CD14-positive monocyte (primary cell): ENCODE measurements around the gene OVCA2. TPM values are rescaled to one million over a fixed set of nuclear protein-coding genes. Genes with fewer than 3 reads are reported as not detected.

Source experiments
- DNase-seq, 3 donors: peaks; one replicate each; pipeline ENCODE4 v3.0.0-alpha.2; 2011 to 2022
- H2AFZ ChIP-seq: 2 replicates; pipeline ENCODE4 v1.6.0; 2012; ENCODE audit warnings: mild to moderate bottlenecking, low read depth, low read length, inconsistent platforms; ENCODE audit not compliant: insufficient read depth, poor library complexity, severe bottlenecking
- H3K27ac ChIP-seq, 2 donors: 1 replicate in 1 of 2; 2 replicates in 1 of 2; pipeline ENCODE4 v1.5.1; 2012 to 2013; ENCODE audit warnings: low read length in 2 of 2, control low read depth in 1 of 2, inconsistent platforms in 1 of 2, low read depth in 1 of 2, mild to moderate bottlenecking in 1 of 2
- H3K27me3 ChIP-seq, 2 donors: one replicate each; pipeline versions ENCODE4 v1.6.0 to v1.6.1; 2011 to 2013; ENCODE audit warnings: low read length in 2 of 2; ENCODE audit not compliant: control insufficient read depth in 2 of 2, insufficient read depth in 2 of 2
- H3K36me3 ChIP-seq, 2 donors: replicated peaks in 1 of 2; 1 replicate in 1 of 2; 2 replicates in 1 of 2; pipeline versions ENCODE4 v1.5.1 to v1.6.1; 2012 to 2013; ENCODE audit warnings: low read length in 2 of 2, control low read depth in 1 of 2, inconsistent platforms in 1 of 2, mild to moderate bottlenecking in 1 of 2; ENCODE audit not compliant: insufficient read depth in 2 of 2, control insufficient read depth in 1 of 2
- H3K4me1 ChIP-seq, 2 donors: 1 replicate in 1 of 2; 2 replicates in 1 of 2; pipeline versions ENCODE4 v1.5.1 to v1.6.1; 2012 to 2013; ENCODE audit warnings: low read length in 2 of 2, control low read depth in 1 of 2, inconsistent platforms in 1 of 2, mild to moderate bottlenecking in 1 of 2, moderate library complexity in 1 of 2; ENCODE audit not compliant: insufficient read depth in 2 of 2, control insufficient read depth in 1 of 2
- H3K4me2 ChIP-seq: replicated peaks from 2 replicates; pipeline ENCODE3; 2012; ENCODE audit warnings: low read length, moderate library complexity, mild to moderate bottlenecking; ENCODE audit not compliant: poor library complexity, severe bottlenecking; ENCODE audit errors: extremely low read depth
- H3K4me3 ChIP-seq, 3 experiments: fragments of 200-600 bp in 1 of 3; sonication (generic) in 1 of 3; replicated peaks in 1 of 3; 1 replicate in 2 of 3; 2 replicates in 1 of 3; pipeline ENCODE4 v1.5.1; 2011 to 2013; ENCODE audit warnings: low read length in 3 of 3, mild to moderate bottlenecking in 3 of 3, control low read depth in 2 of 3, low read depth in 2 of 3, inconsistent platforms in 1 of 3, moderate library complexity in 1 of 3
- H3K79me2 ChIP-seq: 2 replicates; pipeline ENCODE4 v1.6.0; 2012; ENCODE audit warnings: mild to moderate bottlenecking, control low read depth, inconsistent platforms, low read length, moderate library complexity; ENCODE audit not compliant: insufficient read depth
- H3K9ac ChIP-seq: 2 replicates; pipeline ENCODE4 v1.6.0; 2017; ENCODE audit warnings: low read length, mild to moderate bottlenecking; ENCODE audit not compliant: insufficient read depth, poor library complexity, severe bottlenecking
- H3K9me3 ChIP-seq, 2 donors: replicated peaks in 1 of 2; 1 replicate in 1 of 2; 2 replicates in 1 of 2; pipeline versions ENCODE4 v1.5.1 to v1.6.1; 2012 to 2013; ENCODE audit warnings: low read length in 2 of 2, control low read depth in 1 of 2; ENCODE audit not compliant: control insufficient read depth in 1 of 2, insufficient read depth in 1 of 2
- H4K20me1 ChIP-seq: 2 replicates; pipeline ENCODE4 v1.6.0; 2012; ENCODE audit warnings: mild to moderate bottlenecking, low read length, control low read depth, moderate library complexity; ENCODE audit not compliant: insufficient read depth
- H3K27ac Mint-ChIP-seq, 7 donors: one replicate each; pipeline ENCODE4 v1.8.0; 2020; ENCODE audit warnings: mild to moderate bottlenecking in 7 of 7, mixed read lengths in 7 of 7, moderate library complexity in 6 of 7, inconsistent platforms in 2 of 7
- H3K27me3 Mint-ChIP-seq, 3 donors: one replicate each; pipeline ENCODE4 v1.8.0; 2021 to 2022; ENCODE audit warnings: low read depth in 3 of 3, mild to moderate bottlenecking in 3 of 3, mixed read lengths in 3 of 3, moderate library complexity in 3 of 3, inconsistent platforms in 1 of 3
- H3K36me3 Mint-ChIP-seq, 2 donors: one replicate each; pipeline ENCODE4 v1.8.0; 2020; ENCODE audit warnings: mixed read lengths in 2 of 2, inconsistent platforms in 1 of 2, mild to moderate bottlenecking in 1 of 2
- H3K4me1 Mint-ChIP-seq: one replicate; pipeline ENCODE4 v1.8.0; 2020; ENCODE audit warnings: mild to moderate bottlenecking, mixed read lengths
- H3K4me3 Mint-ChIP-seq, 2 donors: one replicate each; pipeline ENCODE4 v1.8.0; 2020; ENCODE audit warnings: mild to moderate bottlenecking in 2 of 2, mixed read lengths in 2 of 2, moderate library complexity in 1 of 2
- H3K9me3 Mint-ChIP-seq, 7 donors: one replicate each; pipeline ENCODE4 v1.8.0; 2020 to 2022; ENCODE audit warnings: mixed read lengths in 7 of 7, mild to moderate bottlenecking in 6 of 7, moderate library complexity in 6 of 7, inconsistent platforms in 2 of 7
- WGBS: methylation state at CpG from one replicate; pipeline ENCODE4 v1.1.5; 2013; ENCODE audit warnings: missing lambda C conversion rate; ENCODE audit not compliant: insufficient coverage; 5-methylcytosine and 5-hydroxymethylcytosine counted together
- intact Hi-C, 2 donors: fragments of 100-400 bp; cut with micrococcal nuclease; formaldehyde crosslinking; loops; one replicate each; pipeline versions ENCODE4 v1.15.0 to v1.15.1; 2023
- polyA plus RNA-seq, 3 donors: library from polyadenylated mRNA; depleted of rRNA in 1 of 3; unstranded in 2 of 3; stranded (reverse) in 1 of 3; fragments of 300-500 nt in 2 of 3; fragments of >200 nt in 1 of 3; fragmentation: Illumina TruSeq in 2 of 3; gene quantifications; 1 replicate in 2 of 3; 2 replicates in 1 of 3; pipeline ENCODE4 v1.2.3, GENCODE V29; 2012 to 2021
- TF ChIP-seq, protein P1 (sequence below): fragments of 200-600 bp; IDR thresholded peaks from one replicate; pipeline ENCODE4 v1.8.0; 2022; ENCODE audit warnings: antibody characterized with exemption, mild to moderate bottlenecking

OVCA2 gene
- polyA plus RNA-seq, 3 donors: 30.5 to 94.9 (median 69.1) TPM

DNA sequence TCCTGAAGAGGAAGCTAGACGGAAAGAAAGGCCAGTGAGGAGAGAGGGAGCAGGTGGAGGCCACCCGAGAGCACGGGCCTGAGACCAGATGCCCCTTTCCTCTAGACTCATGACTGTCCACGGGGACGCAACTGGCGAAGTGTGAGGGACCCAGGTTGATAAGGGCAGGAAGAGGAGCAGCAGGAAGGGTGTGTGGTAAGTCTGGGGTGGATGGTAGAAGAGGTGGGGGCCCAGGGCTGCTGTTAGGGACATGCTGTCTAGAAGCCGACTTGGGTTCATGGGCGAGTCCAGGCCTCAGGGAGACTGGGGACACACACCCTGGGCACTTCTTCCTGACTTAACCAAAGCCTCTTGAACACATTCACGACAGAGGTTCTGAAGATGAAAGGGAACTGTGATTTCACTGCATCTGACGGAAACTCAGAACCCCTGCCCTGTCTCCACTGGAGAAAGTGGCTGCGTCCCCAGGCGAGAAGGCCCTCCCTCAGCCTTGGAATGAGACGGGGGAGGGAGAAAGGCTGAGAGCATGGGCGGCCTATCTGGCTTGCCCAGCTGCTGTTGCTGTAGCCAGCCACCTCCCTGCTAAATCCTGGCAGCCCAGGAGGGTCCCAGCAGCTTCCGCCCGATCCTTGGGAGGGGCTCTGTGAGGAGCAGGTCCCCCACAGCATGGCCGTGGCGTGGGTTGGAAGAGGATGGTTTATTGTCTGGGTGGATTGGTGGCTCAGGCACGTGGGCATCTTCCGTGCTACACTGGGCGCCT is 19.0 kb downstream of the OVCA2 start:
- intact Hi-C loops: no loop called here
- 88% methylated on average over 10 of the region's 21 CpGs for WGBS
- peaks cover 31 to 49% of the 10 kb centered on the region in 2 donors for H3K4me1 ChIP-seq
- H3K27me3 ChIP-seq: peaks cover 8 to 20% of the 10 kb centered on the region in 2 donors
- no peak overlapping the region for H2AFZ ChIP-seq
- no peak overlapping the region for H3K27ac ChIP-seq
- no peak overlapping the region for H3K4me3 ChIP-seq
- no peak for DNase-seq
- Mint-ChIP-seq H3K9me3 (peaks cover 0 to 2% (median 0%) of the 10 kb centered on the region in 7 donors), H3K4me3 (peak overlapping the region in 1 of 2 donors; percentile 80), H3K36me3 (peaks cover 46 to 55% of the 10 kb centered on the region in 2 donors), H3K4me1 (peaks cover 33% of the 10 kb centered on the region), H3K27me3 (peaks cover 15 to 48% (median 21%) of the 10 kb centered on the region in 3 donors), H3K27ac (peak overlapping the region in 2 of 7 donors; percentile 72 to 89)
- H3K79me2 ChIP-seq: no peaks in the 10 kb centered on the region
- H3K9ac ChIP-seq: no peak overlapping the region
- peaks cover 0 to 3% of the 10 kb centered on the region in 2 donors for H3K9me3 ChIP-seq
- H3K4me2 ChIP-seq: no peak overlapping the region
- peaks cover 13 to 42% of the 10 kb centered on the region in 2 donors for H3K36me3 ChIP-seq
- TF ChIP-seq, protein P1, sequence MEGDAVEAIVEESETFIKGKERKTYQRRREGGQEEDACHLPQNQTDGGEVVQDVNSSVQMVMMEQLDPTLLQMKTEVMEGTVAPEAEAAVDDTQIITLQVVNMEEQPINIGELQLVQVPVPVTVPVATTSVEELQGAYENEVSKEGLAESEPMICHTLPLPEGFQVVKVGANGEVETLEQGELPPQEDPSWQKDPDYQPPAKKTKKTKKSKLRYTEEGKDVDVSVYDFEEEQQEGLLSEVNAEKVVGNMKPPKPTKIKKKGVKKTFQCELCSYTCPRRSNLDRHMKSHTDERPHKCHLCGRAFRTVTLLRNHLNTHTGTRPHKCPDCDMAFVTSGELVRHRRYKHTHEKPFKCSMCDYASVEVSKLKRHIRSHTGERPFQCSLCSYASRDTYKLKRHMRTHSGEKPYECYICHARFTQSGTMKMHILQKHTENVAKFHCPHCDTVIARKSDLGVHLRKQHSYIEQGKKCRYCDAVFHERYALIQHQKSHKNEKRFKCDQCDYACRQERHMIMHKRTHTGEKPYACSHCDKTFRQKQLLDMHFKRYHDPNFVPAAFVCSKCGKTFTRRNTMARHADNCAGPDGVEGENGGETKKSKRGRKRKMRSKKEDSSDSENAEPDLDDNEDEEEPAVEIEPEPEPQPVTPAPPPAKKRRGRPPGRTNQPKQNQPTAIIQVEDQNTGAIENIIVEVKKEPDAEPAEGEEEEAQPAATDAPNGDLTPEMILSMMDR: no peak
- peaks cover 7% of the 10 kb centered on the region for H4K20me1 ChIP-seq

DNA sequence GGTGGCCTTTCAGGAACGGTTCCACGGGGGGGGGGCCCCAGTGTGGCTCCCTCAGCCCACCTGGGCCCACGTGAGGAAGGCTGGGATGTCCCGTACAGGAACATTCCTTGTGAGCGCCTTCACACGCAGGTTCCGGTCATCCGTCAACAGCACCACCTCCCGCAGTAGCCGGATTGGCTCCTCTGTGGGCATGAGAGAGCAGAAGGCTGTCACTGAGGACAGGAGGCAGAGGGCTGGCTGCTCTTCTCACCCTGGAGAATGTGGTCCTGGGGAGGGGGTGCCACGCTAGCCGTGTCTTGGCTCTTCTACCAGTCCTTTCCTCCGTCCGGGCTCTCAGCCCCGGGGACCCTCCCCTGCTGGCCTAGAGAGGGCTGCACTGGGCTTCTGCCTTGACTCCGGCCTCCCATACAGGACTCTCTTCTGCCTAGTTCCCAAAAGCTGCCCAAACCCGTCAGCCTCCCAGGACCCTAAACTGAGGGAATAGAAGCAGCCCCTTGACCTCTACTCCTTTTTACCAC is 19.7 kb downstream of the OVCA2 start:
- Mint-ChIP-seq H3K9me3 (peaks cover 0 to 2% (median 0%) of the 10 kb centered on the region in 7 donors), H3K4me1 (peaks cover 30% of the 10 kb centered on the region), H3K27ac (peak overlapping the region in 1 of 7 donors; percentile 61), H3K27me3 (peaks cover 12 to 43% (median 17%) of the 10 kb centered on the region in 3 donors), H3K36me3 (peaks cover 51 to 61% of the 10 kb centered on the region in 2 donors), H3K4me3 (no peak overlapping the region)
- H3K36me3 ChIP-seq: peaks cover 18 to 48% of the 10 kb centered on the region in 2 donors
- peaks cover 7% of the 10 kb centered on the region for H4K20me1 ChIP-seq
- H3K79me2 ChIP-seq: no peaks in the 10 kb centered on the region
- intact Hi-C loops: no loop called here
- H3K4me1 ChIP-seq: peaks cover 26 to 42% of the 10 kb centered on the region in 2 donors
- WGBS: 94% methylated on average over 16 of the region's 17 CpGs
- H3K9me3 ChIP-seq: peaks cover 0 to 3% of the 10 kb centered on the region in 2 donors
- TF ChIP-seq, protein P1: no peak
- H3K9ac ChIP-seq: no peak overlapping the region
- no peak overlapping the region for H3K4me3 ChIP-seq
- no peak overlapping the region for H3K4me2 ChIP-seq
- H2AFZ ChIP-seq: no peak overlapping the region
- peaks cover 8 to 15% of the 10 kb centered on the region in 2 donors for H3K27me3 ChIP-seq
- no peak for DNase-seq
- H3K27ac ChIP-seq: no peak overlapping the region
